Stimulated activated CD8-positive, alpha-beta memory T cell treated with anti-CD3 and anti-CD28 coated beads, Interleukin-4, amount 100 ng/mL, for 1 hour (primary cell): ENCODE measurements around the gene PCBP3.
"Not testable (repeated sequence)": the region's sequence is repeated elsewhere in the genome, so short reads cannot be mapped to it uniquely, and the experiment has no call there.

Source experiments
- DNase-seq, 2 donors: peaks; one replicate each; pipeline ENCODE4 v3.0.0-alpha.2; 2020; ENCODE audit warnings: low read depth in 2 of 2, low spot score in 1 of 2

Gene PCBP3

GRCh38 chr21:45670731-45671130 lies 27.2 kb downstream of the PCBP3 start:
- DNase-seq = no peak

- DNase-seq = not testable (repeated sequence)
Measured at GRCh38 chr21:45678790-45679189, 35.3 kb downstream of the PCBP3 start.

- DNase-seq = no peak
Measured at GRCh38 chr21:45680215-45680614, 36.7 kb downstream of the PCBP3 start.

GRCh38 chr21:45695086-45695485 lies 51.6 kb downstream of the PCBP3 start:
- DNase-seq = no peak

GRCh38 chr21:45698493-45699184 lies 55.1 kb downstream of the PCBP3 start:
- no peak for DNase-seq

GRCh38 chr21:45699251-45699942 lies 55.9 kb downstream of the PCBP3 start:
- no peak for DNase-seq

- DNase-seq = no peak
Measured at GRCh38 chr21:45699966-45700365, 56.4 kb downstream of the PCBP3 start.

GRCh38 chr21:45700461-45700860 lies 56.9 kb downstream of the PCBP3 start:
- no peak for DNase-seq

- DNase-seq = no peak
Measured at GRCh38 chr21:45704311-45705108, 61.0 kb downstream of the PCBP3 start.

GRCh38 chr21:45706299-45706698 lies 62.8 kb downstream of the PCBP3 start:
- no peak for DNase-seq

- no peak for DNase-seq
Measured at GRCh38 chr21:45709173-45709572, 65.6 kb downstream of the PCBP3 start.

GRCh38 chr21:45709696-45710268 lies 66.3 kb downstream of the PCBP3 start:
- DNase-seq = no peak

GRCh38 chr21:45710306-45710705 lies 66.8 kb downstream of the PCBP3 start:
- DNase-seq = not testable (repeated sequence)

GRCh38 chr21:45713613-45714012 lies 70.1 kb downstream of the PCBP3 start:
- no peak for DNase-seq

GRCh38 chr21:45715441-45715840 lies 71.9 kb downstream of the PCBP3 start:
- no peak for DNase-seq

- no peak for DNase-seq
Measured at GRCh38 chr21:45718413-45718812, 74.9 kb downstream of the PCBP3 start.

GRCh38 chr21:45719177-45719802 lies 75.8 kb downstream of the PCBP3 start:
- DNase-seq = no peak

- DNase-seq = not testable (repeated sequence)
Measured at GRCh38 chr21:45720204-45720603, 76.7 kb downstream of the PCBP3 start.

GRCh38 chr21:45721671-45722070 lies 78.1 kb downstream of the PCBP3 start:
- DNase-seq = no peak

GRCh38 chr21:45723049-45723958 lies 79.8 kb downstream of the PCBP3 start:
- DNase-seq = no peak
